K562 (cell line): ENCODE data around the gene NAV2. TPM values are rescaled to one million over a fixed set of nuclear protein-coding genes. Genes with fewer than 3 reads are reported as not detected.

Experiments
- ATAC-seq: fragments of 200-7000 bp; cut with Tn5 transposase; 3 replicates; pipeline ENCODE4 v1.9.1; 2020; ENCODE audit warnings: moderate library complexity
- BruUV-seq: library from RNA; stranded (reverse); fragments of 400-500 nt; replicated peaks from 2 replicates; lab custom pipeline; 2021; lab: Mats Ljungman, UMichigan
- CTCF ChIA-PET: fragments of 300-600 bp; formaldehyde crosslinking; extraction: SDS; loops from one replicate; lab custom pipeline; 2021; ENCODE audit warnings: low intra/inter-chr PET ratio; lab: Yijun Ruan, JAX
- POLR2A ChIA-PET: fragments of 300-600, 350-650 bp; sonication (Branson Sonifier 250); formaldehyde crosslinking; extraction: SDS; loops from one replicate; lab custom pipeline; 2021; ENCODE audit warnings: antibody characterized with exemption, inconsistent platforms; lab: Yijun Ruan, JAX
- DNase-seq, 4 experiments: peaks; one replicate each; pipeline versions ENCODE4 v3.0.0 to v3.0.0-alpha.2; 2011 to 2018; ENCODE audit warnings: low spot score in 3 of 4, mixed read lengths in 3 of 4; ENCODE audit errors: extremely low read depth in 1 of 4
- FAIRE-seq: peaks from 2 replicates; lab custom pipeline; 2011; peaks lifted over from hg19 to GRCh38; lab: Jason Lieb, UNC
- H2AFZ ChIP-seq: 2 replicates; pipeline ENCODE4 v1.6.0; 2011; ENCODE audit warnings: low read depth, low read length, control low read depth, inconsistent platforms
- H3K27ac ChIP-seq: fragments of 200-600 bp; 3 replicates; pipeline ENCODE4 v1.8.0; 2011; ENCODE audit warnings: low read depth, mild to moderate bottlenecking, control low read depth, inconsistent platforms, low read length, moderate library complexity, mixed read lengths; ENCODE audit errors: extremely low read depth
- H3K27me3 ChIP-seq, 2 experiments: fragments of 300-600 bp in 1 of 2; 2 replicates in 1 of 2; 3 replicates in 1 of 2; pipeline versions ENCODE4 v1.6.0 to v1.8.0; 2011; ENCODE audit warnings: inconsistent platforms in 2 of 2, low read length in 2 of 2, mild to moderate bottlenecking in 1 of 2, mixed read lengths in 1 of 2, moderate library complexity in 1 of 2; ENCODE audit not compliant: control insufficient read depth in 2 of 2, insufficient read depth in 2 of 2
- H3K36me3 ChIP-seq: fragments of 300-600 bp; 3 replicates; pipeline ENCODE4 v1.8.0; 2011; ENCODE audit warnings: mild to moderate bottlenecking, low read length, inconsistent platforms; ENCODE audit not compliant: control insufficient read depth, insufficient read depth
- H3K4me1 ChIP-seq, 2 experiments: fragments of 200-600 bp in 1 of 2; replicated peaks in 1 of 2; 2 replicates in 1 of 2; 3 replicates in 1 of 2; pipeline versions ENCODE4 v1.5.1 to v1.8.0; 2011; ENCODE audit warnings: inconsistent platforms in 2 of 2, low read length in 2 of 2, mild to moderate bottlenecking in 1 of 2, mixed read lengths in 1 of 2, moderate library complexity in 1 of 2; ENCODE audit not compliant: control insufficient read depth in 2 of 2, insufficient read depth in 2 of 2
- H3K4me2 ChIP-seq: 2 replicates; pipeline ENCODE4 v1.6.1; 2011; ENCODE audit warnings: low read length, control low read depth, inconsistent platforms, mixed read lengths; ENCODE audit not compliant: insufficient read depth
- H3K4me3 ChIP-seq: fragments of 200-600 bp; sonication (generic), shearing (Covaris generic); 2 replicates; pipeline ENCODE4 v1.5.1; 2016; ENCODE audit warnings: control low read depth, inconsistent platforms
- H3K79me2 ChIP-seq: fragments of 200-600 bp; 3 replicates; pipeline ENCODE4 v1.8.0; 2011; ENCODE audit warnings: low read length, inconsistent platforms; ENCODE audit not compliant: control insufficient read depth, insufficient read depth
- H3K9ac ChIP-seq, 2 experiments: 2 replicates each; pipeline versions ENCODE4 v1.6.0 to v1.6.1; 2011; ENCODE audit warnings: low read depth in 2 of 2, low read length in 2 of 2, control low read depth in 1 of 2, inconsistent platforms in 1 of 2, mild to moderate bottlenecking in 1 of 2, mixed read lengths in 1 of 2; ENCODE audit not compliant: insufficient read depth in 1 of 2
- H3K9me1 ChIP-seq: one replicate; pipeline ENCODE4 v1.6.0; 2011; ENCODE audit warnings: inconsistent platforms, mild to moderate bottlenecking, low read length, moderate library complexity; ENCODE audit not compliant: control insufficient read depth, insufficient read depth
- H3K9me3 ChIP-seq: replicated peaks from 2 replicates; pipeline ENCODE4 v1.5.1; 2011; ENCODE audit warnings: low read depth, low read length, inconsistent platforms; ENCODE audit not compliant: control insufficient read depth, insufficient read depth
- H4K20me1 ChIP-seq: replicated peaks from 2 replicates; pipeline ENCODE4 v1.6.1; 2011; ENCODE audit warnings: low read length, inconsistent platforms, mixed read lengths; ENCODE audit not compliant: control insufficient read depth, insufficient read depth
- CCAR2 ChIP-seq: fragments of 200-400 bp; formaldehyde crosslinking; IDR thresholded peaks from 2 replicates; pipeline ENCODE4 v1.6.1; 2017; ENCODE audit warnings: mild to moderate bottlenecking, low read depth, low read length
- GTF2F1 ChIP-seq: IDR thresholded peaks from 2 replicates; pipeline ENCODE4 v1.6.1; 2011; ENCODE audit warnings: low read depth, low read length, improper control_type of control experiment
- HNRNPL ChIP-seq: fragments of 200-400 bp; formaldehyde crosslinking; IDR thresholded peaks from 2 replicates; pipeline ENCODE4 v1.6.1; 2017; ENCODE audit warnings: low read depth, mild to moderate bottlenecking, low read length
- KHSRP ChIP-seq: fragments of 450-650 bp; IDR thresholded peaks from 2 replicates; pipeline ENCODE4 v1.6.1; 2017
- LCOR ChIP-seq: sonication (generic); formaldehyde crosslinking; IDR thresholded peaks from 2 replicates; pipeline ENCODE4 v1.8.0; 2022; ENCODE audit warnings: mild to moderate bottlenecking, missing genetic modification reagents
- MAFG ChIP-seq: fragments of 450-650 bp; conservative IDR thresholded peaks from 2 replicates; pipeline ENCODE4 v1.6.1; 2016; ENCODE audit warnings: missing genetic modification characterization, missing compliant biosample characterization
- NCOA2 ChIP-seq, 2 experiments: fragments of 450-650 bp; IDR thresholded peaks; 2 replicates each; pipeline ENCODE4 v1.6.1; 2018; ENCODE audit warnings: mild to moderate bottlenecking in 2 of 2, moderate library complexity in 1 of 2; ENCODE audit not compliant: partially characterized antibody in 2 of 2
- POLR2H ChIP-seq: IDR thresholded peaks from 2 replicates; pipeline ENCODE4 v1.6.1; 2016; ENCODE audit warnings: missing genetic modification characterization, low read depth, mild to moderate bottlenecking, control low read depth, missing compliant biosample characterization, moderate library complexity
- RBM14 ChIP-seq: fragments of 200-400 bp; formaldehyde crosslinking; IDR thresholded peaks from 2 replicates; pipeline ENCODE4 v1.6.1; 2018; ENCODE audit warnings: low read depth, mild to moderate bottlenecking, low read length, moderate library complexity, borderline replicate concordance; ENCODE audit not compliant: insufficient read depth
- SRSF9 ChIP-seq: fragments of 200-400 bp; formaldehyde crosslinking; IDR thresholded peaks from 2 replicates; pipeline ENCODE4 v1.6.1; 2017; ENCODE audit warnings: low read depth, low read length, borderline replicate concordance
- TCF3 ChIP-seq: sonication (generic); formaldehyde crosslinking; IDR thresholded peaks from 2 replicates; pipeline ENCODE4 v1.4.0; 2020; ENCODE audit warnings: mild to moderate bottlenecking, missing genetic modification reagents
- ZBTB7A ChIP-seq: IDR thresholded peaks from 2 replicates; pipeline ENCODE4 v1.6.1; 2011; ENCODE audit warnings: low read depth, mild to moderate bottlenecking, low read length, moderate library complexity, borderline replicate concordance; ENCODE audit not compliant: control insufficient read depth
- ZNF174 ChIP-seq: fragments of 250-450 bp; sonication (Bioruptor Pico); IDR thresholded peaks from 2 replicates; pipeline ENCODE4 v1.4.0; 2020; ENCODE audit warnings: mild to moderate bottlenecking
- ZNF75A ChIP-seq: fragments of 450-650 bp; formaldehyde crosslinking; IDR thresholded peaks from 2 replicates; pipeline ENCODE4 v1.4.0; 2020; ENCODE audit warnings: mild to moderate bottlenecking
- ZNF764 ChIP-seq: fragments of 250-450 bp; sonication (Bioruptor Pico); IDR thresholded peaks from 2 replicates; pipeline ENCODE4 v1.4.0; 2020; ENCODE audit warnings: low read depth, mild to moderate bottlenecking, moderate library complexity
- ZNF780A ChIP-seq: fragments of 250-450 bp; sonication (Bioruptor Pico); IDR thresholded peaks from 2 replicates; pipeline ENCODE4 v1.5.0; 2021; ENCODE audit warnings: mild to moderate bottlenecking
- WGBS: fragments of 100-300 bp; shearing (Covaris generic); methylation state at CpG from one replicate; pipeline ENCODE4 v1.1.6; 2016; ENCODE audit warnings: low coverage, mixed read lengths; ENCODE audit not compliant: insufficient coverage; ENCODE audit errors: missing lambda C conversion rate; 5-methylcytosine and 5-hydroxymethylcytosine counted together
- in situ Hi-C: fragments of 300-500 bp; cut with MboI; formaldehyde crosslinking; loops from 4 replicates; pipeline ENCODE4 v1.15.0; 2018; ENCODE audit warnings: inconsistent platforms, mixed read lengths
- intact Hi-C: fragments of 100-400 bp; cut with micrococcal nuclease; formaldehyde crosslinking; loops from 2 replicates; pipeline ENCODE4 v1.14.2; 2022
- polyA plus RNA-seq, 8 experiments: library from polyadenylated mRNA; depleted of rRNA in 4 of 8; stranded (reverse) in 5 of 8; unstranded in 3 of 8; fragments of >200 nt; fragmentation: Nextera tagmentation in 2 of 8; fragmentation: Illumina TruSeq in 1 of 8; extraction: Ambion mirVana in 2 of 8; extraction: Trizol in 1 of 8; gene quantifications; 2 replicates each; pipeline versions ENCODE4 v1.2.1 to v1.2.3, GENCODE V29; 2011 to 2014; ENCODE audit warnings: inconsistent platforms in 1 of 8, missing spikeins in 1 of 8
- total RNA-seq, 7 experiments: library from RNA; depleted of rRNA in 6 of 7; stranded (reverse); fragments of >200 nt in 6 of 7; fragmentation: Illumina TruSeq in 2 of 7; extraction: Trizol in 2 of 7; gene quantifications; 2 replicates each; pipeline versions ENCODE4 v1.2.1 to v1.2.3, GENCODE V29; 2011 to 2021; ENCODE audit warnings: low replicate concordance in 1 of 7
- TF ChIP-seq, protein P1 (sequence below): fragments of 250-450 bp; sonication (Bioruptor Pico); IDR thresholded peaks from 2 replicates; pipeline ENCODE4 v1.8.0; 2022; ENCODE audit warnings: moderate library complexity, mild to moderate bottlenecking, inconsistent platforms
- TF ChIP-seq, protein P2 (sequence below): fragments of 450-650 bp; conservative IDR thresholded peaks from 2 replicates; pipeline ENCODE4 v1.6.1; 2016; ENCODE audit warnings: missing genetic modification characterization, low read depth, mild to moderate bottlenecking, missing compliant biosample characterization, moderate library complexity
- TF ChIP-seq, protein P3 (sequence below), 2 experiments: fragments of 250-450 bp in 1 of 2; fragments of 450-650 bp in 1 of 2; sonication (Bioruptor Pico) in 1 of 2; IDR thresholded peaks; 2 replicates each; pipeline versions ENCODE4 v1.6.1 to v1.8.0; 2016 to 2021; ENCODE audit warnings: mild to moderate bottlenecking in 2 of 2, moderate library complexity in 2 of 2, missing compliant biosample characterization in 1 of 2, missing genetic modification characterization in 1 of 2

Gene NAV2
- total and polyA plus RNA-seq, 9 of the 15 experiments (the other 6 are each of a cell fraction or from before 2014, with no cell fraction given), result 0.03 to 0.35 (median 0.05) TPM

DNA sequence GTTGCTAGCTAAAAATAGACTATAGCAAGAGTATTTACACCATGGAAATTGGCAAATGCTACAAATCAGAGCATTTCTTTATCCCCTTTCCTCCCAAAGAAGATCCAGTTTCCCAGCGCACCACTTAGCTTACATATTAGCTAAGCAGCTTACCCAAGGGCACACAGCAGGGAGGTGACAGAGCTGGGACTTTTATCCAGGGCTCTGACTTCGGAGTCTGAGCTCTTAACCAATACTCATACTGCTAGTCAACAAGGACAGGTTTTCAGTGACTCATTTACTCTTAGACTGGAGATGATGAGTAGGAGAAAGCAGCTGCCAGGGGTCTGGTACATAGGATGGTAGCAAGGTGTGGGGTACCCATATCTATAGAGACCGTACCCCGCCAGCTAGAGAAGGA, 38.4 kb downstream of the NAV2 start:
- H3K27me3 ChIP-seq, result peaks cover 5 to 7% of the 10 kb centered on the region in 2 experiments; a peak in 3 of 5 replicates
- TF ChIP-seq ZNF764 (CRISPR knock-in tag) (no peak), RBM14 (no peak), SRSF9 (no peak), ZNF75A (CRISPR knock-in tag) (no peak), ZBTB7A (no peak), LCOR (no peak), MAFG (no peak), CCAR2 (no peak), GTF2F1 (no peak), ZNF174 (CRISPR knock-in tag) (no peak), NCOA2 (IDR thresholded peaks at IDR 0.05; ENCODE audit: partially characterized antibody in 2 of 2) (no peak), TCF3 (CRISPR knock-in tag) (no peak), ZNF780A (no peak), HNRNPL (no peak), KHSRP (no peak), POLR2H (tag) (no peak)
- TF ChIP-seq, protein P1, sequence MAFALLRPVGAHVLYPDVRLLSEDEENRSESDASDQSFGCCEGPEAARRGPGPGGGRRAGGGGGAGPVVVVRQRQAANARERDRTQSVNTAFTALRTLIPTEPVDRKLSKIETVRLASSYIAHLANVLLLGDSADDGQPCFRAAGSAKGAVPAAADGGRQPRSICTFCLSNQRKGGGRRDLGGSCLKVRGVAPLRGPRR (CRISPR knock-in tag), result no peak
- TF ChIP-seq, protein P2, sequence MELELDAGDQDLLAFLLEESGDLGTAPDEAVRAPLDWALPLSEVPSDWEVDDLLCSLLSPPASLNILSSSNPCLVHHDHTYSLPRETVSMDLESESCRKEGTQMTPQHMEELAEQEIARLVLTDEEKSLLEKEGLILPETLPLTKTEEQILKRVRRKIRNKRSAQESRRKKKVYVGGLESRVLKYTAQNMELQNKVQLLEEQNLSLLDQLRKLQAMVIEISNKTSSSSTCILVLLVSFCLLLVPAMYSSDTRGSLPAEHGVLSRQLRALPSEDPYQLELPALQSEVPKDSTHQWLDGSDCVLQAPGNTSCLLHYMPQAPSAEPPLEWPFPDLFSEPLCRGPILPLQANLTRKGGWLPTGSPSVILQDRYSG (tag), result no peak
- TF ChIP-seq, protein P3, sequence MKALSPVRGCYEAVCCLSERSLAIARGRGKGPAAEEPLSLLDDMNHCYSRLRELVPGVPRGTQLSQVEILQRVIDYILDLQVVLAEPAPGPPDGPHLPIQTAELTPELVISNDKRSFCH (CRISPR knock-in tag; IDR thresholded peaks at IDR 0.05), result no peak
- TF ChIP-seq, protein P3 (tag; IDR thresholded peaks at IDR 0.05), result no peak
- H3K4me3 ChIP-seq, result no peak overlapping the region
- in situ Hi-C loops, result loop anchor here (25.0 kb wide), 1 partner anchor 689 kb away; the partner anchor contains the start of gene MRGPRX2
- no peak overlapping the region for H3K9ac ChIP-seq
- no peaks in the 10 kb centered on the region for H4K20me1 ChIP-seq
- H3K36me3 ChIP-seq, result no peaks in the 10 kb centered on the region
- CTCF ChIA-PET, result no interaction called here
- no peaks in the 10 kb centered on the region for H3K9me3 ChIP-seq
- WGBS, result 0% methylated on average over 4 of the region's 4 CpGs
- no peak for ATAC-seq
- no peak overlapping the region for H2AFZ ChIP-seq
- no peaks in the 10 kb centered on the region for H3K9me1 ChIP-seq
- no peaks in the 10 kb centered on the region for H3K79me2 ChIP-seq
- H3K27ac ChIP-seq, result no peak overlapping the region
- intact Hi-C loops, result no loop called here
- H3K4me1 ChIP-seq, result no peaks in the 10 kb centered on the region
- H3K4me2 ChIP-seq, result no peak overlapping the region
- FAIRE-seq, result no peak
- POLR2A ChIA-PET, result interaction anchor here (1.0 kb wide), 1 partner anchor 27 kb away, joined by 3 read pairs; no protein-coding TSS in a partner anchor
- BruUV-seq, result no TSS peak
- no peak for DNase-seq
